Kidney epithelial cell (primary cell): Measurements from ENCODE around the gene CDKN2A. TPM values are rescaled to one million over a fixed set of nuclear protein-coding genes. Genes with fewer than 3 reads are reported as not detected.

Experiments
- DNase-seq: peaks from one replicate; pipeline ENCODE4 v3.0.0-alpha.2; 2010; ENCODE audit warnings: low read depth
- H3K27me3 ChIP-seq: 2 replicates; pipeline ENCODE4 v1.6.0; 2011; ENCODE audit warnings: low read length; ENCODE audit not compliant: control insufficient read depth, insufficient read depth
- H3K36me3 ChIP-seq: 2 replicates; pipeline ENCODE4 v1.5.1; 2011; ENCODE audit warnings: low read length; ENCODE audit not compliant: control insufficient read depth, insufficient read depth
- H3K4me3 ChIP-seq: 2 replicates; pipeline ENCODE4 v1.5.1; 2011; ENCODE audit warnings: low read depth, mild to moderate bottlenecking, control low read depth, low read length
- CTCF ChIP-seq: IDR thresholded peaks from 2 replicates; pipeline ENCODE4 v1.5.1; 2011; ENCODE audit warnings: mild to moderate bottlenecking, moderate library complexity, low read length, control low read depth, inconsistent platforms; ENCODE audit not compliant: insufficient read depth, poor library complexity, severe bottlenecking
- total RNA-seq: library from RNA; depleted of rRNA; stranded (reverse); fragments of >200 nt; gene quantifications from 2 replicates; pipeline ENCODE4 v1.2.3, GENCODE V29; 2015

Gene CDKN2A
- total RNA-seq, 1 donor from 2014 or later: 1.7 TPM

- Histone ChIP-seq H3K27me3 (no peaks in the 10 kb centered on the region), H3K4me3 (peak overlapping the region; percentile 61), H3K36me3 (no peaks in the 10 kb centered on the region)
- DNase-seq: no peak
- no peak for TF ChIP-seq CTCF
These were observed 15.3 kb upstream of the CDKN2A start for GRCh38 chr9:22009506-22009867.

- TF ChIP-seq CTCF: peak; percentile 51
- Histone ChIP-seq H3K36me3 (no peaks in the 10 kb centered on the region), H3K4me3 (peak within 1 kb of the TSS; percentile 61), H3K27me3 (no peaks in the 10 kb centered on the region)
- DNase-seq: peak; percentile 70
These were observed 14.7 kb upstream of the CDKN2A start, which contains the start of gene CDKN2B for GRCh38 chr9:22008717-22009505. Gene CDKN2B (minus strand): TSS chr9:22009305. CDS start chr9:22008953, 352 bp downstream.

- peak overlapping the region; percentile 61 for H3K4me3 ChIP-seq
- no peaks in the 10 kb centered on the region for H3K27me3 ChIP-seq
- H3K36me3 ChIP-seq: no peaks in the 10 kb centered on the region
- no peak for TF ChIP-seq CTCF
- no peak for DNase-seq
These were observed 14.2 kb upstream of the CDKN2A start for GRCh38 chr9:22008384-22008716.

DNA sequence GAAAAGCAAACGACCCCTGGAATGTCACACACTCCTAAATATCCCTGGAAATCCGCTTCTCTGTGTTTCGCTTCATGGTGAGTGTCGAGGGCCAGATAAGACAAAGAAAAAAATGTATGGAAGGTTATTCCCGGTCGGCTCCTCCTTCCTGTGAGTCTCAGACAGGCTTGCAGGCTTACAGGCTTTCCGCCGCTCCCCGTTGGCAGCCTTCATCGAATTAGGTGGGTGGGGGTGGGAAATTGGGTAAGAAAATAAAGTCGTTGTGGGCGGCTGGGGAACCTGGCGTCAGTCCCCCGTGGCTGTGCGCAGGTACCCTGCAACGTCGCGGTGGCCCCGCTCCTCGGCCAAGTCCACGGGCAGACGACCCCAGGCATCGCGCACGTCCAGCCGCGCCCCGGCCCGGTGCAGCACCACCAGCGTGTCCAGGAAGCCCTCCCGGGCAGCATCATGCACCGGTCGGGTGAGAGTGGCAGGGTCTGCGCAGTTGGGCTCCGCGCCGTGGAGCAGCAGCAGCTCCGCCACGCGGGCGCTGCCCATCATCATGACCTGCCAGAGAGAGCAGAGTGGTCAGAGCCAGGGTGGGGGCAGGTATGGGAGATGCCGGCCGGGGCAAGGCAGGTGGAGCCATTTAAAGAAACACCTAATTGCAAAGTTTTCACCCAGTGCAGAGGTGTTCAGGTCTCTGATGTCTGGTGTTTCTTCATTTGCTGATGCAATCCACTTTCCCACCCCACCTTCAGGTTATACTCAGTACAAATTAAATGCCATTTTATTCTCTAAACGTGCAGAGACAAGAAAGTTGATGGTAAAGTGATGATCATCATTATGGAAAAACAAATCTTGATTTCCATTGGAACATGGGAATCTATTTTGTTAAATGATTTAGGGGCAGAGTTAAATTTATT lies 11.8 kb upstream of the CDKN2A start:
- no peak for DNase-seq
- peak overlapping the region; percentile 36 for H3K4me3 ChIP-seq
- no peaks in the 10 kb centered on the region for H3K27me3 ChIP-seq
- H3K36me3 ChIP-seq: no peaks in the 10 kb centered on the region
- TF ChIP-seq CTCF: no peak

DNA sequence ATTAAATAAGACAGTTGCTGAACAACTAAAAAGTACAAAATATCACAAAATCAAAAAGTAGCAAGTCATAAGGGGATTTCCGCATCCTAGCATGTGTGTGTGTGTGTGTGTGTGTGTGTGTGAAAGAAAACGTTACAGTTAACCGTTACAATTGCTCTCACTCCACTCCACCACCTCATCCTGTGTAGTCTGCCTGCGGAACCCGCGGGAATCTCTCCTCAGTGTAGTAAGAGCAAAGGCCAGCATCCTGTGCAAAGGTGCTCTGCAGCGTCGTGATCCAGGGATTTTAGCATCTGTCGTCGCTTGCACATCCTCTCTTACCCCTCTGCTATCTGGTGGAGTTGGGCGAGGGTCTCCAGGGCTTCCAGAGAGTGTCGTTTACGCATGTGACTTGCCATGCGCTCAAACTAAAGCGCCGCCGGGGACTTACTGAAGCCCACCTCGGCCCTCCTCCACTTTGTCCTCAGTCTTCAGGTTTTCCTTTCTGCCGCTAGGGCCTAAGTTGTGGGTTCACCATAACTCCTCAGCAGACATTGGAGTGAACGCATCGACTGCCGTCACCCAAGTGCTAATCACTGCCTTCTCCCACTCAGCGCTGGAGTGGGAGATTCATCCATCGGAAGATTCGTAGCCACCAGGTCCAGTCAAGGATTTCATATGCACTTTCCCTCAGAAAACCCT lies 11.0 kb upstream of the CDKN2A start:
- peak overlapping the region; percentile 36 for H3K4me3 ChIP-seq
- peak; percentile 24 for TF ChIP-seq CTCF
- H3K27me3 ChIP-seq: no peaks in the 10 kb centered on the region
- no peak for DNase-seq
- no peaks in the 10 kb centered on the region for H3K36me3 ChIP-seq
